ENCODE measurements around the gene SLC9A7. TPM values are rescaled to one million over a fixed set of nuclear protein-coding genes. Genes with fewer than 3 reads are reported as not detected.

The SLC9A7 gene
- total RNA-seq, 1 donor from 2014 or later: 8.2 TPM

GRCh38 chrX:46569621-46570020, 189.3 kb downstream of the SLC9A7 start:
- no peak for DNase-seq (ENCODE audit: low read depth)
- no peak for FAIRE-seq
- no peaks in the 10 kb centered on the region for H3K27me3 ChIP-seq (ENCODE audit: control insufficient read depth, insufficient read depth, low read length)
- no peak overlapping the region for H3K4me3 ChIP-seq (ENCODE audit: low read depth, low read length)
- no peak for TF ChIP-seq CTCF (IDR thresholded peaks at IDR 0.05; ENCODE audit: insufficient read depth, low read length, severe bottlenecking)
- H3K36me3 ChIP-seq (ENCODE audit: control insufficient read depth, insufficient read depth, low read length): no peaks in the 10 kb centered on the region

GRCh38 chrX:46567388-46567787, 191.5 kb downstream of the SLC9A7 start:
- Histone ChIP-seq H3K4me3 (ENCODE audit: low read depth, low read length) (no peak overlapping the region), H3K36me3 (ENCODE audit: control insufficient read depth, insufficient read depth, low read length) (no peaks in the 10 kb centered on the region), H3K27me3 (ENCODE audit: control insufficient read depth, insufficient read depth, low read length) (no peaks in the 10 kb centered on the region)
- FAIRE-seq (no peak), DNase-seq (ENCODE audit: low read depth) (no peak)
- TF ChIP-seq CTCF (IDR thresholded peaks at IDR 0.05; ENCODE audit: insufficient read depth, low read length, severe bottlenecking): no peak

- peak; percentile 62 for FAIRE-seq
- H3K27me3 ChIP-seq (ENCODE audit: control insufficient read depth, insufficient read depth, low read length): no peaks in the 10 kb centered on the region
- no peak for TF ChIP-seq CTCF (IDR thresholded peaks at IDR 0.05; ENCODE audit: insufficient read depth, low read length, severe bottlenecking)
- H3K4me3 ChIP-seq (ENCODE audit: low read depth, low read length): no peak overlapping the region
- DNase-seq (ENCODE audit: low read depth): no peak
- no peaks in the 10 kb centered on the region for H3K36me3 ChIP-seq (ENCODE audit: control insufficient read depth, insufficient read depth, low read length)
Observed at GRCh38 chrX:46561824-46562657, 196.9 kb downstream of the SLC9A7 start.

- DNase-seq (ENCODE audit: low read depth): no peak
- no peak for TF ChIP-seq CTCF (IDR thresholded peaks at IDR 0.05; ENCODE audit: insufficient read depth, low read length, severe bottlenecking)
Observed at GRCh38 chrX:46559062-46559461, 199.9 kb downstream of the SLC9A7 start.

GRCh38 chrX:46554942-46555341, 204.0 kb downstream of the SLC9A7 start:
- no peak for TF ChIP-seq CTCF (IDR thresholded peaks at IDR 0.05; ENCODE audit: insufficient read depth, low read length, severe bottlenecking)
- DNase-seq (ENCODE audit: low read depth) (peak; percentile 36), FAIRE-seq (no peak)
- H3K27me3 ChIP-seq (ENCODE audit: control insufficient read depth, insufficient read depth, low read length): no peaks in the 10 kb centered on the region
- H3K36me3 ChIP-seq (ENCODE audit: control insufficient read depth, insufficient read depth, low read length): no peaks in the 10 kb centered on the region
- no peak overlapping the region for H3K4me3 ChIP-seq (ENCODE audit: low read depth, low read length)

More at GRCh38 chrX:46559062-46559461, 199.9 kb downstream of the SLC9A7 start:
- Histone ChIP-seq H3K36me3 (ENCODE audit: control insufficient read depth, insufficient read depth, low read length) (no peaks in the 10 kb centered on the region), H3K4me3 (ENCODE audit: low read depth, low read length) (no peak overlapping the region), H3K27me3 (ENCODE audit: control insufficient read depth, insufficient read depth, low read length) (no peaks in the 10 kb centered on the region)
- no peak for FAIRE-seq

All from bronchial epithelial cell (primary cell).